ENCODE data around the gene GDNF.
A peak's percentile ranks its signal among the peaks of the same experiment; 100 is the strongest.

GDNF gene

GRCh38 chr5:37777432-37778130, 62.3 kb downstream of the GDNF start:
- DNase-seq, result peak; percentile 75 to 85

DNA sequence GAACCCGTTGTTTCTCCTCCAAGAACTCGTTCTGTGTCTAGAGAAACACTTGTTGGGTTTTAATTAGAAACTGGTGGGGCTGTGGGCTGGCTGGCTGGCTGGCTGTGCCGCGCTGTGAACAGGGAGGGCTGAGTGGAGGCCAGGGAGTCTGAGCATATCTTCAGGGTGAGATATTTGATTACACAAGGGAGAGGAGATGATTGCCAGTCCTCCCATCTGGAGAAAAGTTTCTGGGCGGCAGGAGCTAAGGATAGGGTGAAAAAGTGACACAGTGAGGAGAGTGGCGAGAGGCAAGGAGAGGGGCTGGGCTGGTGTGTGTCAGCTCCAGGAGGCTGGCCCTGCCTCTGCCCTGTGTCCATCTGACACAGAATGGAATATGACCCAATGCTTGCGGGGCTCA, 63.0 kb downstream of the GDNF start:
- DNase-seq, result peak in 1 of 2 experiments; percentile 64

DNA sequence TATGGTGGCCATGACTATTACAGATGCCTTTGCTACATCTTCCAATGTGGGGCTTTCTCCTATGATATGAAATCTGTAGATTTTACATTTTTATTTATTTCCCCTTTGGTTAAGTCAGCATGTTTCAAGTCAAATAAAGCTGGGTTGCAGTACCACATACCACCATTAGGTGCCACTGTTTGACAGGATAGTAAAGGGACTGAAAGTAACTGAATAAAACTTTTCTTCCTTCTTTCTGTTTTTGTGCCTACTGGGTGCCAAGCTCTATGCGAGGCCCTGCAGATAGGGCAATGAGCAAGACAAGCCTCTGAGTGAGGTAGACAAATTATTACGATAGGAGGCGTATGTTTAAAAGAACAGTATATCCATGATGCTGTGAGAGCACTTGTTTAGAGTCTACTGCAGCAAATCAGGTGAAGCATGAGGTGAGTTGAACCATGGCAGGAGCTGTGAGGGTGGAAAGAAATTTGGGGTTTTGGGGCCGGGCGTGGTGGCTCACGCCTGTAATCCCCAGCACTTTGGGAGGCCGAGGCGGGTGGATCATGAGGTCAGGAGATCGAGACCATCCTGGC, 64.8 kb downstream of the GDNF start:
- DNase-seq, result peak; percentile 33

- DNase-seq, result no peak
Measured at GRCh38 chr5:37773809-37774208, 66.0 kb downstream of the GDNF start.

DNA sequence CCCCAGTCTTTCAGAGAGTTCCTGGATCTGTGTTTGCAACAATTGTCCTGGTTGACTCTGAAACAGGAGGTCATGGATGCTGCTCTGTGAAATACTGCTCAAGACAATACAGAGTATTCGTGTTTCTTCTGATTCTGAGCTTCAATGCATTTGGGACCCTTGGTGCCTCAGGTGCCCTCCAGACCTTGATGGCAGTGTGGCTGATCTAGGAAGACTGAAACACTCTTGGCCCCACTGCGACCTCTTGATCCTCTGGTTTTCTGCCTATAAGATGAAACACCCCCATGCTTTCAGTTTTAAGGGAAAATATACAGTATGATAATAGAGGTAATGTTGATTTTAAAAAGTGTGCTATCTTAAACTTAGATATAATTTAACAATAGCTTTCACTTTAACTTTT, 67.6 kb downstream of the GDNF start:
- DNase-seq, result no peak

- no peak for DNase-seq
Measured at GRCh38 chr5:37771731-37772130, 68.1 kb downstream of the GDNF start.

DNA sequence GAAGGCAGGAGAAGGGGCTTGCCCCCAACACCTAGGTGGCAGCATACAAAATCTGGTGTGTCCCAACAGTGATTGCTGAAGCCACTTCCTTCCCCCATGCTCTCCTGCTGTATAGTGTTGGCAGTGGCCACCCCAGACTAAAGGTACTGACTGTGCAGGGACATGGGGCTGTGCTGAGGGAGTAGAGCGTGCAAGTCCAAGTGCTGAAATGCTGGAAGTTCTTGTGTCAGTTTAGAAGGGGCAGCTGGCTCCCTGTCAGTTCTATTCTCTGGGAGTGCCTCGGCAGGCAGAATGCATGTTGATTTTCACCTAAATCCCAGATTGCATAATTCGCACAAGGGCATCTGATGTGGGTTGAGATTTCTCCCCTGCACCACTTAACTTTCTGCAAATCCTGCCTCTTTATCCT, 68.6 kb downstream of the GDNF start:
- no peak for DNase-seq

DNA sequence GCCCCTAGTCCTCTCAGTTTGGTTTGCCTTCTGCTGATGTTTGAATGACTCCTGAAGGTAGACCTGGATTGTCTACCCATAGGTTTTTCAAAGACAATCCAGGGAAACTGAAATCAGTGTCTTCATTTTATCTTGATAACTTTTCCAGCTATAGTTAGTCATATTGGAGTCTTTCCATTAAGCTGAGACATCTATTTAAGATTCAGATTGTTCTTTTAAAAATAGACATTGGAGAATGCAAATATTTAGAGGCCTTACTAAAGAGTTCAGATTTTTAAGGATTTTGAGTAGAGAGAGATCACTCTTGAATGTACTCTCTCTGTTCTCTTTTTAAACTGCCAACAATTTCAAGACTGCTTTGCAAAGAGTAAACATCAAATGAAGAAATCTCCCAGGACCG, 69.1 kb downstream of the GDNF start:
- no peak for DNase-seq

DNA sequence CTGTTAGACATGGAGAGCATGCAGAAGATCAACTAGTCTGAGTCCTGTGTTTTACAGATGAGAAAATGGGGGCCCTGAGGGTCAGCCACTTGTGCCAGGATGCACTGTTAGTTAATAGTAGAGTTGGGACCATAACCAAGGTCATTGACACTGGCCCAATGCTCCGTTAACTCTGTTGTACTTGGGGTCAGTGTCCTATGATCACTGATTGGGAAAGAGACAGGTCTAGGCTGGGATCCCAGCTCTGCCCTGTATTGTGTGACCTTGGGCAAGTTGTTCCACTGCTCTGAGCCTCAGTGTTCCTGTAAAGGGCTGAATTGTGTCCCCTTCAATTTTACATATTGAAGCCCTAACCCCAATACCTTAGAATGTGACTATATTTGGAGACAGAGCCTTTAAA, 70.0 kb downstream of the GDNF start:
- DNase-seq, result no peak

- no peak for DNase-seq
Measured at GRCh38 chr5:37769108-37769507, 70.7 kb downstream of the GDNF start.

GRCh38 chr5:37768371-37768770, 71.5 kb downstream of the GDNF start:
- DNase-seq, result no peak

DNA sequence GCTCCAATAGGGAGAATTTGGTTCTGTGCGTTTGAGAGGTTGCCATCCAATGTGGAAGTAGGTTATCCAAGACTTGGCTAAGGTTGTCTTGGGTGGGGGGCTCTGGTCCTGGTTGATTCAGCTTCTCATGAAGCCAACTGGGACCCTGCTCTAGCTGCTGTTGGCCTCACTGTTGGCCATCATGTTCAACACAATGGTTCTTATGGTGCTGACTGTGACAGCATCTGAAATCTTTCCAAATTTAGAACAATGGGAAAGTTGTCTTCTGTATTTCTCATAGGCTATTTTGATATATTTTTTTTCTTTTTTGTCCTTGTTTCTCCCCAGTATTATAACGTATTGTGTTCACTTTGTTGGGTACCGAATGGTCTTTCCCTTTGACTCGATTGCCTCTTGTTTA, 71.9 kb downstream of the GDNF start:
- no peak for DNase-seq

GRCh38 chr5:37767251-37767650, 72.6 kb downstream of the GDNF start:
- no peak for DNase-seq

All from NCI-H446 (cell line).